Activated CD4-positive, alpha-beta memory T cell treated with anti-CD3 and anti-CD28 coated beads, Interleukin-2, amount 10 ng/mL, durations not matched to agents 7 days and 5 days (primary cell): ENCODE data around the gene DPP9. TPM values are rescaled to one million over a fixed set of nuclear protein-coding genes. Genes with fewer than 3 reads are reported as not detected.
"Not testable (repeated sequence)": the region's sequence is repeated elsewhere in the genome, so short reads cannot be mapped to it uniquely, and the experiment has no call there.

ENCODE experiments used
- CTCF ChIA-PET: fragments of 350-600 bp; sonication (Branson Sonifier 250); formaldehyde crosslinking; loops from one replicate; lab custom pipeline; 2021; ENCODE audit warnings: antibody characterized with exemption, inconsistent platforms; lab: Charles Lee
- POLR2A ChIA-PET: fragments of 350-600 bp; sonication (Branson Sonifier 250); formaldehyde crosslinking; loops from one replicate; lab custom pipeline; 2021; ENCODE audit warnings: antibody characterized with exemption; lab: Charles Lee
- DNase-seq: peaks from one replicate; pipeline ENCODE4 v3.0.0-alpha.2; 2020
- H3K27ac Mint-ChIP-seq: one replicate; pipeline ENCODE4 v1.8.0; 2021; ENCODE audit warnings: mild to moderate bottlenecking, mixed read lengths
- H3K27me3 Mint-ChIP-seq: one replicate; pipeline ENCODE4 v1.8.0; 2021; ENCODE audit warnings: mixed read lengths
- H3K36me3 Mint-ChIP-seq: one replicate; pipeline ENCODE4 v1.8.0; 2021; ENCODE audit warnings: low read depth, mixed read lengths
- H3K4me1 Mint-ChIP-seq: one replicate; pipeline ENCODE4 v1.8.0; 2021; ENCODE audit warnings: mixed read lengths
- H3K4me3 Mint-ChIP-seq: one replicate; pipeline ENCODE4 v1.8.0; 2021; ENCODE audit warnings: mild to moderate bottlenecking, mixed read lengths
- H3K9me3 Mint-ChIP-seq: one replicate; pipeline ENCODE4 v1.8.0; 2021; ENCODE audit warnings: mixed read lengths
- total RNA-seq, 2 experiments: library from RNA; stranded (reverse); gene quantifications; one replicate each; pipeline ENCODE4 v1.2.3, GENCODE V29; 2021

Gene DPP9
- total RNA-seq, 2 experiments from 2014 or later, result 67.6 to 78.3 TPM

DNA sequence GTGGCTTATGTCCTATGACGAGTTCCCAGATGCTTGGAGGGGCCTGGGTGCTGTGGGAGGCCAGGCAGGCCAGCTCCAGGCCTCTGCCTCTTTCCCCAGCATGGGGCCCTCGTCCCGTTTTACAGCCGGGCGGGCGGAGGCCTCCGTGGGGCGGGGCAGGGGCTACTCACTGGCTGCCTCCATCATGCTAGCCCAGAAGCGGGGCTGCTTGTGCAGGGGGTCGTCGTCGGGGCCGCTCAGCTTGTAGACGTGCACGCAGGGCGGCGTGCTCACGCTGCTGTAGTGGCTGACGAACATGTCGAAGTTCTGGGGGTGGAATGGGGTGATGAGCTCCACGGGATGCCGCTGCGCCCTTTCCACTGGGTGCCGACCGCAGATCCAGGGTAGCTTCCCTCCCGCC is 35.1 kb downstream of the DPP9 start:
- ChIA-PET POLR2A (interaction anchor here (0.7 to 0.8 kb wide), 2 partner anchors 8 to 9 kb away, joined by 3 to 5 read pairs; no protein-coding TSS in a partner anchor), CTCF (interaction anchor here (0.6 kb wide), 1 partner anchor 174 kb away, joined by 3 read pairs; no protein-coding TSS in a partner anchor)
- peaks cover 35% of the 10 kb centered on the region for H3K36me3 Mint-ChIP-seq
- H3K9me3 Mint-ChIP-seq, result no peaks in the 10 kb centered on the region
- H3K4me1 Mint-ChIP-seq, result no peaks in the 10 kb centered on the region
- no peak for DNase-seq
- H3K4me3 Mint-ChIP-seq, result no peak overlapping the region
- no peaks in the 10 kb centered on the region for H3K27me3 Mint-ChIP-seq
- no peak overlapping the region for H3K27ac Mint-ChIP-seq

- ChIA-PET CTCF (no interaction called here), POLR2A (no interaction called here)
- Mint-ChIP-seq H3K27me3 (no peaks in the 10 kb centered on the region), H3K36me3 (peaks cover 30% of the 10 kb centered on the region), H3K4me3 (no peak overlapping the region), H3K27ac (no peak overlapping the region), H3K9me3 (no peaks in the 10 kb centered on the region), H3K4me1 (no peaks in the 10 kb centered on the region)
- DNase-seq, result no peak
These were observed 36.2 kb downstream of the DPP9 start for GRCh38 chr19:4687396-4687795.

DNA sequence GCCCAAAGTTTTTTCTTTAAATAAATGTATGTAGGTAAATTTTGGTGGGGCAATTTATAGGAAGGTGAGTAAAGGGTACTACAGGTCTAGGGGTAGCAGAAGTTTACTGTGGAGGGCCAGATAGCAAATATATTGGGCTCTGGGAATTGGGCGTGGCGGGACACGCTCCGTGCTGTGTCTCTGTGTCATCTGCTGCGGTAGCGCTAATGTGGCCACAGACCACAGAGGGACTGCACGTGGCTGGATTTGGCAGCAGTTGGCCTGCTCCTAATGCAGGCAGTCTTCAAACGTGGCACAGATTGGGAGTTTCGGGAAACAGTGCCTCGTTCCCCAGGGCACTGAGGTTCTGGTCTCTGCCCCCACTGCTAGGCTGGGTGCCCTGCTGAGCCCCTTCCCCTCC is 36.9 kb downstream of the DPP9 start:
- Mint-ChIP-seq H3K27ac (no peak overlapping the region), H3K4me1 (no peaks in the 10 kb centered on the region), H3K27me3 (no peaks in the 10 kb centered on the region), H3K4me3 (no peak overlapping the region), H3K36me3 (peaks cover 26% of the 10 kb centered on the region), H3K9me3 (no peaks in the 10 kb centered on the region)
- no peak for DNase-seq
- POLR2A ChIA-PET, result no interaction called here
- CTCF ChIA-PET, result no interaction called here

- DNase-seq, result no peak
- H3K9me3 Mint-ChIP-seq, result no peaks in the 10 kb centered on the region
- no peak overlapping the region for H3K27ac Mint-ChIP-seq
These were observed 39.1 kb downstream of the DPP9 start for GRCh38 chr19:4684312-4685095.

GRCh38 chr19:4682417-4683200 is 41.0 kb downstream of the DPP9 start:
- DNase-seq, result no peak
- H3K36me3 Mint-ChIP-seq, result peaks cover 26% of the 10 kb centered on the region
- ChIA-PET POLR2A (no interaction called here), CTCF (no interaction called here)
- no peaks in the 10 kb centered on the region for H3K27me3 Mint-ChIP-seq
- no peak overlapping the region for H3K27ac Mint-ChIP-seq
- H3K9me3 Mint-ChIP-seq, result no peaks in the 10 kb centered on the region
- H3K4me1 Mint-ChIP-seq, result no peaks in the 10 kb centered on the region
- H3K4me3 Mint-ChIP-seq, result no peak overlapping the region

More at GRCh38 chr19:4684312-4685095, 39.1 kb downstream of the DPP9 start:
- H3K4me1 Mint-ChIP-seq, result no peaks in the 10 kb centered on the region
- no peak overlapping the region for H3K4me3 Mint-ChIP-seq
- ChIA-PET CTCF (no interaction called here), POLR2A (no interaction called here)
- peaks cover 25% of the 10 kb centered on the region for H3K36me3 Mint-ChIP-seq
- H3K27me3 Mint-ChIP-seq, result no peaks in the 10 kb centered on the region

GRCh38 chr19:4680021-4680420 is 43.6 kb downstream of the DPP9 start:
- H3K9me3 Mint-ChIP-seq, H3K4me3 Mint-ChIP-seq, DNase-seq, H3K27me3 Mint-ChIP-seq, H3K27ac Mint-ChIP-seq, H3K4me1 Mint-ChIP-seq: not testable (repeated sequence)
- CTCF ChIA-PET, result interaction anchor here (0.6 to 1.0 kb wide), 3 partner anchors 32 to 354 kb away, joined by 3 to 4 read pairs (median 3); no protein-coding TSS in a partner anchor
- POLR2A ChIA-PET, result interaction anchor here (0.6 to 1.0 kb wide), 2 partner anchors 9 to 10 kb away, joined by 3 to 5 read pairs; no protein-coding TSS in a partner anchor
- H3K36me3 Mint-ChIP-seq, result peaks cover 25% of the 10 kb centered on the region

DNA sequence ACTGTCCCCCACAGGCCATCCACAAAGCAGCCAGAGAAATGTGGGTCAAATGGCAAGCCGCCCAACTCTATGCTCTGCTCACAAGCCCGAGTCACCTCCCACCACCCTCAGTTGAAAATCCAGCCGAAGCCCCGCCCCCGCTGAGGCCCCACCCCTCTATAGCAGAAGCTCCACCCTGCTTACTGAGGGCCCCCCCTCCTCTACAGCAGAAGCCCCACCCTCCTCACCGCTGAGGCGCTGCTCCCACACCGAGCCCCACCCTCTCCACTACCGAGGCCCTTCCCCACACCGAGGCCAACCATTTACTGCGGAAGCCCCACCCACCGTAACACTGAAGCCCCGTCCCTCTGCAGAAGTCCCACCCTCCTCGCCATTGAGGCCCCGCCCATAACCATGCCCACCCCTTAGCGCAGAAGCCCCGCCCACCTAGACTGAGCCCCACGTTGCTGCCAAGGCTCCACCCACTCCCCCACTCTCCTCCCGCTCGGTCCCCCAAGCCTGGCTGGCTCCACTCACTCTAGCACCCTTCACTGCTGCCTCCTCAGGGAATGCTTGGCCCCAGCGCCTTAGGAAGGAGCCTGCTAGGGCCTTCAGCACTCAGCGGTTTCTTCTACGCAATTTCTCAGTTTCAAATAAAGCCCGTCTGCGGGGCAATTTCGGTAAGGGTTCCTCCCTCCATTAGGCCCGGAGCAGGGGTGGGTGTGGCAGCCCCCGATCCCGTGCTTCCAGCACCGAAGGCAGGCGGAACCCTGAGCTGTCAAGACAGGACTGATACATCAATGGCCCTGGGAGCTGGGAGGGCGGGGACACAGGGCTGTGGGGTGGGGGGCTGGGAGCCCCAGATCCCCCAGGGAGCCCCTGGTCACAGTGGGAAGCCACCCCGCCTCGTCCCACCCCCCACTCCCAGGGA is 44.5 kb downstream of the DPP9 start:
- POLR2A ChIA-PET, result interaction anchor here (1.3 to 1.6 kb wide), 2 partner anchors 9 to 11 kb away, joined by 3 read pairs; partner anchors contain the start of gene MYDGF

DNA sequence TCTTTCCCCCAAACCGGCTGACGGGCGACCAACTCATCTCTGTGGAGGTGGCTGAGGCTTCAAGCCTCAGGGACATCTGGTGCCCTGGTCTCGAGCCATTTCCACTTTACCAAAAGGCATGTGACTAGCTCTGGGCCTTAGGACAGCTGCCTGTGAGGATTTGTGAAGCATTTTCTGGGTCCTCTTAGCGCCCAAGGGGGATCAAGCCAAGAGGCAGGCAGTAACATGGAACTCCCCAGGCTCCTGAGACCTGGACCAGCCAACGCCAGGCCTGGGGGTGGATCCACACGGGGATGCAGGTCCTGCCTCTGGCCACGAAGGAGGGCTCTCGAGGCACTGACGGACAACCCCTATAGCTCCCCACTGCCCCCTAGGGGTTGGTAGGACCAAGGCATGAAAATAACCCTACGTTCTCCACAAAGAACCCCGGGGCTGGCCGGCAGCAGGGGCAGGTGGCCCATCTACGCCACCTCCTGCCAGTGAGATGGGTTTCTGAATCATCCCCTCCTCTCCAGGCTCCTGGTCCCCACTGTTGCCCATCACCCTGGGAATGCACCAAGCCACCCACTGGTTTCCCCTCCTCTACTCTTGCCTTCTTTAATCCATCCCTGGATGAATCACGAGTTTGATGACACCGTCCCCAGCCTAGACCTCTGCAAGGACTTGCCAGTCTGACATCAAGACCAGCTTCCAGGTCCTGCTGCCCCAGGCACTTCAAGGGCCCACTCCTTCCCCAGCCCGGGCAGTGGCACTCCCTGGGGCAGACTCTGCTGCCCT is 46.5 kb downstream of the DPP9 start:
- no peak overlapping the region for H3K4me3 Mint-ChIP-seq

More for the DNA sequence above, 44.5 kb downstream of the DPP9 start:
- H3K27me3 Mint-ChIP-seq, result no peaks in the 10 kb centered on the region
- CTCF ChIA-PET, result interaction anchor here (0.7 to 1.0 kb wide), 2 partner anchors 43 to 355 kb away, joined by 3 read pairs; no protein-coding TSS in a partner anchor
- H3K4me3 Mint-ChIP-seq, result no peak overlapping the region
- no peaks in the 10 kb centered on the region for H3K4me1 Mint-ChIP-seq
- H3K27ac Mint-ChIP-seq, result no peak overlapping the region
- no peaks in the 10 kb centered on the region for H3K9me3 Mint-ChIP-seq
- no peak for DNase-seq
- H3K36me3 Mint-ChIP-seq, result peaks cover 20% of the 10 kb centered on the region

DNA sequence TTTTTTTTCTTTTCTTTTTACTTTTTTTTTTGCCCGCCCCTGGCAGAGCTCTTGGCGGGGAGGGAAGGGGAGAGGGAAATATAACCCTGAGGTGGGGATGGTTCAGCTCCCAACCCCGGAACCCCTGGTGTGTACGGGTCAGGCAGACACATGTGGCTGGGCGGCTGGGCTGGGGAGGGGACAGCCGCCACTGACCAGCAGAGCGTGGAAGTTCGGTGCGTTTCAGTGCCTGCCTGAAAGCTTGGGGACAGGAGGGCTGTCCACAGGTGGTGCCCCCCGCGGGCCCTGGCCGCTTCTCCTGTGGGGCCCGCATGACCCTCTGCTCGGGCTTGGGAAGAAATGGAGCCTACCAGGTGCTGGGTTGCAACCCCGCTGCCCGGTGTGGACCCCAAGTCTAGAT is 48.3 kb downstream of the DPP9 start:
- no peak for DNase-seq
- Mint-ChIP-seq H3K36me3 (peaks cover 9% of the 10 kb centered on the region), H3K27ac (no peak overlapping the region), H3K4me1 (peaks cover 2% of the 10 kb centered on the region), H3K27me3 (no peaks in the 10 kb centered on the region), H3K4me3 (no peak overlapping the region), H3K9me3 (no peaks in the 10 kb centered on the region)
- POLR2A ChIA-PET, result no interaction called here
- CTCF ChIA-PET, result no interaction called here

More for the DNA sequence above, 46.5 kb downstream of the DPP9 start:
- Mint-ChIP-seq H3K27me3 (no peaks in the 10 kb centered on the region), H3K27ac (no peak overlapping the region), H3K9me3 (no peaks in the 10 kb centered on the region), H3K36me3 (peaks cover 12% of the 10 kb centered on the region), H3K4me1 (no peaks in the 10 kb centered on the region)
- DNase-seq, result peak; percentile 24
- ChIA-PET POLR2A (interaction anchor here (1.6 kb wide), 1 partner anchor 9 kb away, joined by 3 read pairs; no protein-coding TSS in a partner anchor), CTCF (interaction anchor here (1.0 kb wide), 2 partner anchors 12 to 114 kb away, joined by 3 to 4 read pairs; partner anchors contain the start of gene FEM1A)

DNA sequence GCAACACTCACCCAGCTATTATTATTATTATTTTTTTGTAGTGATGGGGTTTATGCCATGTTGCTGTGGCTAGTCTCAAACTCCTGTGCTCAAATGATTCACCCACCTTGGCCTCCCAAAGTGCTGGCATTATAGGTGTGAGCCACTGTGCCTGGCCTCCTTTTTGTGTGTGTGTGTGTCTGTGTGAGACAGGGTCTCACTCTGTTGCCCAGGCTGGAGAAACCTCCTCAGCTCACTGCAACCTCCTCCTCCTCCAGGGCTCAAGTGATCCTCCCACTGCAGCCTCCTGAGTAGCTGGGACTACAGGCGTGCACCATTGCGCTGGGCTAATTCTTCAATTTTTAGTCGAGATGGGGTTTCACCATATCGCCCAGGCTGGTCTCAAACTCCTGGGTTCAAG is 49.9 kb downstream of the DPP9 start:
- H3K36me3 Mint-ChIP-seq, result peaks cover 11% of the 10 kb centered on the region
- peaks cover 10% of the 10 kb centered on the region for H3K4me1 Mint-ChIP-seq
- H3K27ac Mint-ChIP-seq, result no peak overlapping the region
- no peaks in the 10 kb centered on the region for H3K27me3 Mint-ChIP-seq
- no peak overlapping the region for H3K4me3 Mint-ChIP-seq
- POLR2A ChIA-PET, result no interaction called here
- H3K9me3 Mint-ChIP-seq, result no peaks in the 10 kb centered on the region
- CTCF ChIA-PET, result interaction anchor here (0.9 kb wide), 1 partner anchor 117 kb away, joined by 4 read pairs; the partner anchor contains the start of gene FEM1A
- DNase-seq, result no peak

- H3K27me3 Mint-ChIP-seq, result no peaks in the 10 kb centered on the region
- peaks cover 12% of the 10 kb centered on the region for H3K36me3 Mint-ChIP-seq
- ChIA-PET CTCF (interaction anchor here (0.6 to 1.4 kb wide), 5 partner anchors 37 to 1370 kb away, joined by 3 to 5 read pairs (median 4); partner anchors contain the start of gene FEM1A), POLR2A (no interaction called here)
- peaks cover 14% of the 10 kb centered on the region for H3K4me1 Mint-ChIP-seq
- no peak overlapping the region for H3K4me3 Mint-ChIP-seq
- H3K9me3 Mint-ChIP-seq, result no peaks in the 10 kb centered on the region
- no peak overlapping the region for H3K27ac Mint-ChIP-seq
- no peak for DNase-seq
These were observed 50.4 kb downstream of the DPP9 start for GRCh38 chr19:4673216-4673615.
